DLD1 (cell line): ENCODE results near the gene MTIF3.

Experiments used
- in situ Hi-C: cut with HindIII; loops from 2 replicates; pipeline ENCODE4 v1.10.0; 2017; ENCODE audit warnings: low sequenced_read_pairs

MTIF3 gene, protein sequence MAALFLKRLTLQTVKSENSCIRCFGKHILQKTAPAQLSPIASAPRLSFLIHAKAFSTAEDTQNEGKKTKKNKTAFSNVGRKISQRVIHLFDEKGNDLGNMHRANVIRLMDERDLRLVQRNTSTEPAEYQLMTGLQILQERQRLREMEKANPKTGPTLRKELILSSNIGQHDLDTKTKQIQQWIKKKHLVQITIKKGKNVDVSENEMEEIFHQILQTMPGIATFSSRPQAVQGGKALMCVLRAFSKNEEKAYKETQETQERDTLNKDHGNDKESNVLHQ

DNA sequence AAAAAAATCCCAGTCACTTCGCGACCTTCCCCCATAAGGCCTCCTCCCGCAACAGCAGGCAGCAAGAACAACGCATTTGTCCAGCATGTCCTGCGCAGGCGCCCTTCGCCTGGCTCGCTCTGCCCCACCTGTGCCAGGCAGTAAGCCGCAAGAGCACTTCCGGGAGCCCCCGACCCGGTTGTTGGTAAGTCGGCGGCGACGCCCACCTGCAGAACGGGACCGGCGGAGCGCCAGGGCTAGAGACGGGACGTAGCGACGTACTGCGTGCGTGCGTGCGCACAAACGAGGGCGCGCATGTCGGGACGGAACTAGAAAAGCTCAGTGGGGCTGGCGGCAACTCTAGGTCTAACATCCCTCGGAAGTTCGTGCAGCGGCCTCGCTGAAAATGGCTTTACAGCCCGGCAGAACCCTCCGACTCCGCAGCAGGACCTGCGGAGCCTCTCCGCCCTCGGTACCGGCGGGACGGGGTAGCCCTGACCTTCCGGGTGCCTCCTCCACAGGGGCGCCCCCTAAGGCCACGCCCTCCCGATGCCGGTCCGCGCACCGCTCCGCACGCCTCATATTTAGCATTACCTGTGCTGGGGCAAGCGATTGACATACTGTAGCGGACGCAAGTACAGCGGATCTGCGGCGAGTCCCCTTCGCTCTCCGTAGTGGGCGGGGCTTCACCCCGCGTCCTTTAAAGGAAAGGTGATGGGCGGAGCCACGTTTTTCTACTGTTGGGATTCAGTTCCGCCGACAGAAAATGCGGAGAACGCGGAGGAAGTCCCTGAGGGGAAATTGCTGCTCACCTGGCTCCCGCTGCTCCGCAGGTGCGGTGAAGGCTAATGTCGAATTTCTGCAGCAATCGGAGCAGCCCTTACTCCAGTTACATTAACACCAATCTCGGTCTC is at the start of gene MTIF3:
Gene MTIF3 (minus strand): TSS at position 629 of the 893 bp plus-strand sequence. CDS start 10,116 bp downstream, outside the sequence.
- in situ Hi-C loops, result no loop called here

DNA sequence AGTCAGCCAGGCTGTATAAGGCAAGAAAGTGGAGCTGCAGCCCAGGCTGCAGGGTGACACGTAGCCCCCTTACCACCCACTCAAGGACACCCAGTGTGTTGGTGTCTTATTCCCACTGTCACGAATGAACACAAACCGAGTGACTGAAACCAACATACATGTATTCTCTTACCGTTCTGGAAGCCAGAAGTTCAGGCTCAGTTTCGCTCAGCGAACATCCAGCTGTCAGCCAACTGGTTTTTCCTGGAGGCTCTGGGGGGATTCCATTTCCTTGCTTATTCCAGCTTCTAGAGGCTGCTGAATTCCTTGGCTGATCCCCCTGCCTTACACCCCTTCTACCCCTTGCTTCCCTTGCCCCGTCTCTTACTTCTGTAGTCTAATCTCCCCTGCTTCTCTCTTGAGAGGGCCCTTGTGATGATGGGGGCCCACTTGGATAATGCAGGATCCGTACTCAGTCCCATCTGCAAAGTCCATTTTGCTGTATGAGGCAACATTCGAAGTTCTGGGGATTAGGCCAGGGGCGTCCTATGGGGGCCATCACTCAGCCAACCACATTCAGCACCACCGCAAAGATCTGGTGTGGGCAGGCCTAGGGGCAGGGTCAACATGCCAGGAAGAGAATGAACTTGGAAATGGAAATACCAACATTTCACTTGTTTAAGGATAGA is 47.3 kb upstream of the MTIF3 start:
- in situ Hi-C loops, result no loop called here

DNA sequence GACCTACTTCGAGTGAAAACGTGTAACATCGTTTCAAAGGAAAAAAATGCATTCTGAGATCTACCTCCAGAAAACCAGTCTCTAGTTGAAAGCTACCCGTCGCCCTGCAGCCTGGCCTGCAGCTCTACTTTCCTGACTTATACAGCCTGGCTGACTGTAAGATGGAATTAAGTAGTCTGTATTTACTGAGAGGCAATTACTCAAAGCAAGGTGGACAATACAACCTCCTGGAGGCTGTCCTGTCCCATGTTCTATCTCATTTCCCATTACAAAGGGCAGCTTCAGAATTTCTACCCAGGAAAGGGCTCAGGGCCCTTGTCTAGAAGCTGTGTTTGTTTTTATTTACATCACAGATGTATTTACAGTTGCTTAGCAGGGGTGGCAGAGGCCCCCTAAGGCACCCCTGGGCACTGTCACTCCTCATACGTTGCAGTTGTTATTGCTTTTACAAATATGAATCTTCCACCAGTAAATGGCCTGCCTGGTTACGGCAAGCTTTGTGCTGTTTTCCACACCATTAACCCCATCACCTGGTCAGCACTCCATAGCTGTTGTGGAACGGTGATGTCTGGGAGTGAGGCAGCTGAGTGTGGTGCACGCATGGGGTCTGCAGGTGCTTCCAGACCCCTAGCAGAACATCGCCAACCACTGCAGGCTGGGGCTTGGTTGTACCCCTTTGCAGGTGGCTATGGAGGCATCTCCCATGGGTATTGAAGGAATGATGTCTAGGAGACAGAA is 46.3 kb upstream of the MTIF3 start:
- in situ Hi-C loops, result no loop called here

DNA sequence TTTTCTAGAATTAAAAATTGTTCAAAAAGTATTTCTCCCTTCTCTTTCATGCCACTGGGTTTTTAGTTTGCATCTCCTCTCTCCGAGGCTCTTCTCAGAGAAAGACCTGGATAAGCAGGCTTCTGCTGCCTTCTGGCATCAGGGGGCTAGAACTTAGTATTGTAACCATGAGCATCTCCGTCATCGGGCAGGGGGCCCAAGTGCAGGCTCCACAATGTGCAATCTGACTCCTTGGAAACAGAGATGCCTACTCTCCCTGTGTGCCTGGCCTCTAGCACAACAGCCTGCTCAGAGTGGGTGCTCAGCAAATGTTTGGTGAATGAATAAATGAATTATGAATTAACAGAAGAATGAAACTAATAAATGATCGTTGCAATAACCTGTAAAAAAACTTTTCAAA is 45.6 kb upstream of the MTIF3 start:
- in situ Hi-C loops, result no loop called here

DNA sequence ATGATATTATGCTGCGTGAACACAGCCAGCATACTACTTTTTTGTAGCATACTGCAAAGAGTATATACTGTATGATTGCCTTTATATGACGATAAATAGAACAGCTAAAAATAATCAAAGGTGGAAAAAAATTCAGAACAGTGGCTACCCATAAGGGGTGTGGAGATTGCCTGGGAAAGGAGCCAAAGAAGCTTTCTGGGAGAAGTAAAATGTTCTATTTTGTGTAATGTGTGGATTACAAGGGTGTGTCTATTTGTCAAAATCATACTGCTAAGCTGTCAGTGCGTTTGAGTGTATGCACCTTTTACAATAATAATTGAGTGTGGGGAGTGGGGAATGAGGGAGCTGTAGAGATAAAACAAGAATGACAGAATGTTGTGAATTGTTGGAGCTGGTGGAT is 45.2 kb upstream of the MTIF3 start:
- in situ Hi-C loops, result no loop called here

DNA sequence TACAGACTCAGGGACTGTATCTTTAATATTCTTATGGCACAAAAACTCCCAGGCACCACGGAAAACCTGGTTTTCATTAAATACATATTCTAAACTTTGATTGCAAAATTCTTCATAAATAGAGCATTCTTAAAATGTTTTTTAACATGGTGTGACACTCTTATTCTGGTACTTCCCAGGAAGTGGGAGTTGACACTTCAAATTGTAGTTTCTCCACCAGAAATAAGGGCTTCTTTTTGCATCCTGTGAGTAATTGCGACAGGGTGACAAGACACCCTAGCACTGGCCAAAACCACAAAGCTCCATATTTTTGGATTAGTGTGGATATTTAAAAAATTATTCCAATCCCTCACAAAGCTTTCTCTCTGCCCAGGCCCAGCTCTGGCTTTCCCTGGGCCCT is 43.6 kb upstream of the MTIF3 start:
- in situ Hi-C loops, result no loop called here

DNA sequence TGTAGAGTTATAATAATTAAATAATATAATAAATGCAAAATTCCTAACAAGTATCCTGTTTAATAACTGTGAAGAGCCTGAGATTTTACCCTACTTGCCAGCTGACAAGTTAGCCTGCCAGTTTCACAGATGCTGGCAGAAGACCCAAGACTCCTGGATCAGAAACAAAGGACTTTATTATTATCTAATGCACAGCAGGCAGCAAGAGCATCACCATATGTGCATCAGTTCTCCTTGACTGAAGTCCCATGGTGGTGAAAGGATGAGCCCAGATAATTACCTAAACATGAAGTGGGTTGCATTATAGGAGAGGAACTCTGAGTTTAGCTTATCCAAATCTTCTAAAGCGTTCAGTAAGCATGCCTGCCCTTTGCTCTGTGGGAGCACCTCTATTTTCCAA is 39.1 kb upstream of the MTIF3 start:
- in situ Hi-C loops, result no loop called here

DNA sequence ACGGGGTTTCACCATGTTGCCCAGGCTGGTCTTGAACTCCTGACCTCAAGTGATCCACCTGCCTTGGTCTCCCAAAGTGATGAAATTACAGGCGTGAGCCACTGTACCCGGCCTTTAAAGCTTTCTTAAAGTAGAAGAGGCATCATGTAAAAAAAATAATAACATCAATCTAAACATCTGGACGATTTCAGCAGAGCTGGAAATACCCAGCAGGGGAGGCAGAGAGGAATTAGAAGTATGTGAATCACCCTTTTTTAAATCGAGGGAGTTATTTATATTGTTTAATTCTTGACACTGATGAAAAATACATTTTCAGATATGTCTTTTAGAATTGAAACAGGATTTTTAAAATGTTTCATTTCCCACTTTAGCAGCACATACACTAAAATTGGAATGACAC is 37.4 kb upstream of the MTIF3 start:
- in situ Hi-C loops, result no loop called here

DNA sequence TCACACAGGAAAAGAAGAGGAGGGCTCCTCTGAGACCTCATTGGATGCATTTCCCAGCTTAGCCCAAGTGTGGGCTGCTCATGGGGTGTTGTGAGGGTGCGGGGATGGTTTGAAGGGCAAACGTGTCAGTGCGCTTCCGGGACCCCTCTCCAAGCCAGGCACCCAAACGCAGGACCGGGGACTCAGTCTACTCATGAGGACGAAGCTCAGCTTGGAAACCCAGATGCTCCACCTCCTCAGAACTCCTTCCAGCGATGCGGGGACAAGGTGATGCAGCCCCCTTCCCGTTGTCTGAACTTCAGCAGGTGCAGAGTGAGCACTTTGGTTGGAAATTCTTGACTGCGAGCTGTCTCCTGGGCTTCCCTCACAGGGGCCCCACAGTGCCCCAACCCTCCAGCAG is 33.1 kb upstream of the MTIF3 start:
- in situ Hi-C loops, result no loop called here

DNA sequence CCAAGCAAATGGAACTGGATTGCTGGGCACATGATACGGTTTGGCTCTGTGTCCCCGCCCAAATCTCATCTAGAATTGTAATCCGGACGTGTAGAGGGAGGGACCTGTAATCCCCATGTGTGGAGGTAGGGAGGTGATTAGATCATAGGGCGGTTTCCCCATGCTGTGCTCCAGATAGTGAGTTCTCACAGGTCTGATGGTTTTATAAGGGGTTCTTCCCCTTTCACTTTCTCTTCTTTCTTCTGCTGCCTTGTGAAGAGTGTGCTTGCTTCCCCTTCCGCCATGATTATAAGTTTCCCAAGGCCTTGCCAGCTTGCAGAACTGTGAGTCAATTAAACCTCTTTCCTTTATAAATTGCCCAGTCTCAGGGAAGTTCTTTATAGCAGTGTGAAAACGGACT is 32.6 kb upstream of the MTIF3 start:
- in situ Hi-C loops, result no loop called here

DNA sequence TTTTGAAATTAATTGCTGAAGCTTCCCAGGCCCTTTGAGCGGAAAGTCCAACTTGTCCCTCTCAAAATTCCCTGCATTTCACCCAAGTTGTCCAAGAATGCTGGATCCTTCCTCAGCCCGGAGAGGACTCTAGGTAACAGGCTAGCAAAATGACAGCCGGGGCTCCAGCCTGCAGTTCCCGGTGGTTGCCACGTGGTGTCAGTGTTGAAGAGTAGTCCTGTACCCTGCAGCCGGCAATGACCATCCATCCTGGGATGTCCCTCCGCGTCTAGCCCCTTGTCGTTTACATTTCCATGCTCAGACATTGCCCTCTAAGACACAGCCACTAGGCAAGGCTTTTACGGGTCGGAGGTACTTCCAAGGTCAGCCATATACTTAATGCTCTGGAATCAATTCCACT is 31.4 kb upstream of the MTIF3 start:
- in situ Hi-C loops, result no loop called here

DNA sequence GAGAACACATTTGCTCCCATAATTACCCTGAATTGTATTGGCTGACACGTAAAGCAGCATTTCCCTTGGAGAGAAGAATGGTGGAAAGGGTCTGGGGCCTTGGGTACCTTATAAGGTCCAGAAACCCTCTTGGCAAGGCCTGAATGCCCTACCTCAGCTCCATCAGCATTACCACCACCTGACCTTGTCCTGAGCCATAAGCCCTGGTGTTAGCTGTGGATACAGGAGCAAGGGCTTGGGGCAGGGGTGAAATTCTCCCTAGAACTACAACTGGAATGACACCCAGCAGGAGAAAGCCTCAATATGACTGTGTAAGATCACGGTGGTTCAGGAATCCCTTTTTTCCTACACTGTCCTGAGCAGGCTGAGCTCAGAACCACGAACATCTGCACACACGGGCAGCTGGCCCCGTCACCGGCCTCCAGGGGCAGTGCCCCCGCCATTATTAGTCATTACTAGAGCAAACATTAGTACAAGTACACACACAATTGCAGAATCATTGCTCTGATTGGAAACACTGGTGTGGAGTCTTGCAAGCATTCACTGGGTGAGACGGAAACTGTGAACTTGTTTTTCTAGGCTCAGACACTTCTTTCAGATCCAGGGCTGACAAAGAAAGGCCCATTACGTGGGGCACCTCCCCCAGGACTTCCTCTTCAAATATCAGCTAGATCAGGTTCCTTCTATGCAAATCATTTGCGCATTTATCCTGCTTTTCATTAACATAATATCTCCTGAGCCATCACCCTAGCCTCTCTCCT is 26.8 kb upstream of the MTIF3 start:
- in situ Hi-C loops, result no loop called here

DNA sequence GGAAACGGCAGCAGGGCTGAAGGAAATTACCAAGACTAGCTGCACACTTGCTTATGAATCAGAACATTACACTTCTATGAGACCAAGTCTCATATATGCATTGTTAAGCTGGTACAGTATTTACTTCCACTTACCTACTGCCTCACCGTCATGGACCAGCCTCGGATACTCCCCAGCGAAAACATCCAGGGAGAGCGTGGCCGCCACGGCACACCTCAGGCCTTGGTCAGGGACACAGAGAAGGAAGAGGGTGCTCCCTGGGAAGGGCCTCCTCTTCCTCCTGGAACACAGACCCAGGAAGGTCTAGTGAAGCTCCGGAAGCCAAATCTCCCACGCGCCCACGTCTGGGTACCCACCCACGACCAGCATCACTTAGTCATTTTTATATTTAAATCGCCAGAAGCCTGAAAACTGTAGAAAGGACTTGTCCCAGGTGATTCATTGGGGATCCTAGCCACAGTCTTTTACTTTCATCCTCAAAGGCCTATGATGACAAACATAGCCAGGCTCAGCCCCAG is 24.4 kb upstream of the MTIF3 start:
- in situ Hi-C loops, result no loop called here

DNA sequence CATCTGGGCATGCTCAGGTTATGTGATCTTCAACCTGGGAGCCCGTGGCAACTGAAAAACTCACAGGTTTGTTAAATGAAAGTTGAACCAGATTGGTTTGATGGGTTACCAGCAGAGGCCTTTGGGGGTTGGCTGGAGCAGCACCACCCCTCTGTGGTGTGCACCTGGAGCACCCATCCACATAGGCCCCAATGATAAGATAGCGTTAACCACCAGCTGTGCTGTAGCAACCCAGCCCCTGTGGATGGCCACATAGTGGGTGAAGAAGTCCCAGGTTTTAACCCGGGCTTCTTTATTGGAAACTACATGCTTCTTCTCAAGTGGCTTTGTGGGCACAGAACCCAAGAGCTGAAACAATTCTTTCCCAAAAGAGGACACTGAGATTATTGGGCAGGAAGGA is 22.6 kb upstream of the MTIF3 start:
- in situ Hi-C loops, result no loop called here

DNA sequence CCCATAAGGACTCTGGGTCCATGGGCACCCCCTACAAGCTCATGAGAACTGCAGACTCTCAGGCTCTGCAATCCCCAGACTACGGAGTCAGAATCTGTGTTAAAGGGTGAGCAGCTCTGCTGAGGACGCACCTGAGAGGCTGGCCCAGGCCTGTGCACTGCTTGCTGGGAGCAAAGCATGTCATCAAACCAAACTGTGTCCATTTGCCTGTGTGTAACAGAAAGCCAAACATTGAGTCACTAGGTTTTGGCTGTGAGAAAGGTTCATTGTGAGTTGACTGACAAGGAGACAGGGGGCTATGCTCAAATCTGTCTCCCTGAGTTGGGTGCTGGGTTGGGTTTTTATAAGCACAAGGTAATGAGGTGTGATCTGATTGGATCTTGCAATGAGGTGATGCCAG is 22.1 kb upstream of the MTIF3 start:
- in situ Hi-C loops, result no loop called here

DNA sequence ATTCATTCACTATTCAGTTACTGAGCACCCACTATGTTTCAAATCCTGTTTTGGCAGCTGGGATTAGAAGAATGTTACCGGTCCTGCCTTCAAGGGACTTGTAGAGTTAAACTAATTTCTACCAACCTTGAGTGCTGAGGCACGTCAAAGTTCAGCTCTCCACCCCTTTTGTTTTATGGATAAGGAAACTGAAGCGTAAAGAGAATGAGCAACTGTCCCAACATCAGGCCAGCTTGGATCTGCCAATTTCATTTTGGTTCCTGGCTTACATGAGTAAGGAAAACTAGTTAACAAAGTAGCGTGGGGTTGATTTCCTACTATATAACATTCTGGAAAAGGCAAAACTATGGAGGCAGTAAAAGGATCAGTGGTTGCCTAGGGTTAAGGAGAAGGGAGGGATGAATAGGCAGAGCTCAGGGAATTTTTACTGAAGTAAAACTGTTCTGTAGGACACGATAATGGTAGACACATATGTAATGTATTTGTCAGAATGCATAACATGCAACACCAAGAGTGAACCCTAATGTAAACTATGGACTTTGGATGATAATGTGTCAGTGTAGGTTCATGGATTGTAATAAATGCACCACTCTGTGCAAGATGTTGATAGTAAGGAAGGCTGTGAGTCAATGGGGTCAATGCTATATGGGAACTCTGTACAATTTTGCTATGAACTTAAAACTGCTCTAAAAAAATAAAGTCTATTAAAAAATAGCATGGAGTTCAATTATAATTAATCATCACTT is 19.9 kb upstream of the MTIF3 start:
- in situ Hi-C loops, result no loop called here

DNA sequence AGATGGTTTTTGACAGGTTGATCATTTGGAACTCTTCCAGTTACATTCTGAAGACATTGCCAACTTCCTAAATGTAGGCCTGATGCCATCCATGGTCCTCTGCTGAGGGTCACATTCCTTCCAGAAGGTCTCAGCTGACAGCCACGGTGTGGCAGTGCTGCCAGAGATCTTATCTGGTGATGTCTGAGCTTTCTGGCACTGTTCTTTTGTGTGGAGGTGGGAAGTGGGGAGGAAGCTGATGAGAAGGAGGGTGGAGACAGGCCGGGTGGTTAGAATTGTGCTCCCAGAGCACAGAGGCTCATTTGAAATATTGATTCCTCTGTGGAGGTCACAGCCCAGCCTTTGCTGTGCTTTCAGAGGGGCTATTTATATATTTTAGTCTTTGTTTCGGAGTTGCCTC is 16.1 kb upstream of the MTIF3 start:
- in situ Hi-C loops, result no loop called here

DNA sequence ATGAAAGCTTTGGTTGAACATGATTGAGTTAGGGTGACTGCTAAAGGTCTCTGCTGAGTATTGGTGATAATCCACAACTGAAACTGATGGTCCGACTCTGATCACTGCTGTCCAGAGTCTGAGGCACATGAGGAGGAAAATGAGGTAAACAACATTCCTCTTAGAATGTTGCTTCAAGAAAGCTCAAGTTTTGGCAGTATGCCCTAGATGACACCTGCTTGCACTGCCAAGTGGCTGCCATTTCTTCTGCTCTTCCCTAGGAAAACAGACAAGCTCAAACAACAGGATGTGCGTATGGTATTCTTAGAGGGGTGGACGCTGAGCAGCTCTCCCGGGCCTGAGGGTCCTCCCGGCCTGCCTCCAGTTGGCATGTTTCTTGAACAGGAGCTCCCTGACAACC is 15.2 kb upstream of the MTIF3 start:
- in situ Hi-C loops, result no loop called here

DNA sequence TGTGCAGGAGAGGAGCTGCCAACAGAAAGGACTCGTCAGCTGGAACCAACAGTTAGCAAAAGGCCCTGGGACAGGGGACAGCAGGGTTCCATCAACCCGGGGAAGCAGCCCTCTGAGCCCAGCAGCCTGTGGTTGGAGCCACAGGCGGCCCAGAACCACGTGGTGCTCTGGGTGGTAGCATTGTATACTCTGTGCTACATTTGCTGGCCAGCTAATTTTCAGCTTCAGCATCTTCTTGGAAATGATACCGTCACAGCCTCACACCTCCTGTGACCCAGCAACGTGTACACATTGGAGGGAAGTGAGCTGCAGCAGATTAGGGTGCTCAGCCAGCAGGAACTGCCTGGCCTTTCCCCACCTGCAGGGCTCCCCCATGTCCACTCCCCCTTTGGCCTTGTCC is 13.1 kb upstream of the MTIF3 start:
- in situ Hi-C loops, result no loop called here
